Keratinocyte (primary cell): ENCODE data around the gene IGFBP7. TPM values are rescaled to one million over a fixed set of nuclear protein-coding genes. Genes with fewer than 3 reads are reported as not detected.

Experiments
- DNase-seq: peaks from one replicate; pipeline ENCODE4 v3.0.0-alpha.2; 2011; ENCODE audit warnings: low read depth, missing footprints, low spot score
- FAIRE-seq: peaks from 2 replicates; lab custom pipeline; 2011; peaks lifted over from hg19 to GRCh38; lab: Jason Lieb, UNC
- H2AFZ ChIP-seq: 2 replicates; pipeline ENCODE4 v1.6.0; 2012; ENCODE audit warnings: low read length, control low read depth, inconsistent platforms; ENCODE audit not compliant: control insufficient read depth
- H3K27ac ChIP-seq: 2 replicates; pipeline ENCODE4 v1.5.1; 2011; ENCODE audit warnings: low read length; ENCODE audit not compliant: control insufficient read depth, insufficient read depth
- H3K27me3 ChIP-seq: 3 replicates; pipeline ENCODE4 v1.6.0; 2011; ENCODE audit warnings: low read length; ENCODE audit not compliant: control insufficient read depth, insufficient read depth; ENCODE audit errors: extremely low read depth
- H3K36me3 ChIP-seq, 2 experiments: 2 replicates in 1 of 2; 3 replicates in 1 of 2; pipeline ENCODE4 v1.5.1; 2011; ENCODE audit warnings: low read length in 2 of 2, mild to moderate bottlenecking in 1 of 2; ENCODE audit not compliant: control insufficient read depth in 2 of 2, insufficient read depth in 2 of 2; ENCODE audit errors: extremely low read depth in 1 of 2
- H3K4me1 ChIP-seq: 3 replicates; pipeline ENCODE4 v1.5.1; 2011; ENCODE audit warnings: low read length; ENCODE audit not compliant: control insufficient read depth, insufficient read depth; ENCODE audit errors: extremely low read depth
- H3K4me2 ChIP-seq: 3 replicates; pipeline ENCODE4 v1.6.0; 2011; ENCODE audit warnings: low read depth, low read length; ENCODE audit not compliant: control insufficient read depth, insufficient read depth; ENCODE audit errors: extremely low read depth
- H3K4me3 ChIP-seq, 3 experiments: fragments of 200-600 bp in 1 of 3; sonication (generic) in 1 of 3; 2 replicates in 2 of 3; 3 replicates in 1 of 3; pipeline ENCODE4 v1.5.1; 2011 to 2016; ENCODE audit warnings: low read length in 3 of 3, mild to moderate bottlenecking in 3 of 3, control low read depth in 2 of 3, inconsistent platforms in 1 of 3, low read depth in 1 of 3, mixed read lengths in 1 of 3, mixed run types in 1 of 3, moderate library complexity in 1 of 3; ENCODE audit not compliant: control insufficient read depth in 2 of 3, insufficient read depth in 2 of 3; ENCODE audit errors: extremely low read depth in 1 of 3
- H3K79me2 ChIP-seq: 2 replicates; pipeline ENCODE4 v1.6.0; 2012; ENCODE audit warnings: low read length; ENCODE audit not compliant: control insufficient read depth, insufficient read depth
- H3K9ac ChIP-seq: 3 replicates; pipeline ENCODE4 v1.6.0; 2011; ENCODE audit warnings: low read length; ENCODE audit not compliant: control insufficient read depth, insufficient read depth; ENCODE audit errors: extremely low read depth
- H3K9me1 ChIP-seq: 3 replicates; pipeline ENCODE4 v1.6.0; 2011; ENCODE audit warnings: low read length; ENCODE audit not compliant: control insufficient read depth, insufficient read depth; ENCODE audit errors: extremely low read depth
- H3K9me3 ChIP-seq: 2 replicates; pipeline ENCODE4 v1.5.1; 2012; ENCODE audit warnings: low read depth, low read length; ENCODE audit not compliant: control insufficient read depth
- H4K20me1 ChIP-seq: 3 replicates; pipeline ENCODE4 v1.6.0; 2011; ENCODE audit warnings: low read length; ENCODE audit not compliant: control insufficient read depth, insufficient read depth; ENCODE audit errors: extremely low read depth
- EZH2 ChIP-seq: IDR thresholded peaks from one replicate; pipeline ENCODE4 v1.6.1; 2012; ENCODE audit warnings: inconsistent platforms, mild to moderate bottlenecking, low read length, moderate library complexity
- dilution Hi-C: fragments of 300-500 bp; cut with MboI; formaldehyde crosslinking; loops from one replicate; pipeline ENCODE4 v1.7.0; 2020; ENCODE audit warnings: low sequenced_read_pairs; ENCODE audit not compliant: extremely low pct_ligation_motif_present
- polyA plus RNA-seq, 5 experiments: library from polyadenylated mRNA; depleted of rRNA in 3 of 5; stranded (reverse) in 3 of 5; stranded (forward) in 1 of 5; unstranded in 1 of 5; fragments of >200 nt; gene quantifications; 1 replicate in 1 of 5; 2 replicates in 3 of 5; 3 replicates in 1 of 5; pipeline versions ENCODE4 v1.2.1 to v1.2.3, GENCODE V29; 2011 to 2012; ENCODE audit warnings: missing spikeins in 2 of 5, low read depth in 1 of 5, low replicate concordance in 1 of 5
- TF ChIP-seq, protein P1 (sequence below), 3 experiments: IDR thresholded peaks in 1 of 3; conservative IDR thresholded peaks in 1 of 3; optimal IDR thresholded peaks in 1 of 3; 2 replicates in 2 of 3; 3 replicates in 1 of 3; pipeline versions ENCODE3 to v1.5.1; 2011; ENCODE audit warnings: low read length in 3 of 3, mild to moderate bottlenecking in 3 of 3, moderate library complexity in 2 of 3, control low read depth in 1 of 3, inconsistent platforms in 1 of 3; ENCODE audit not compliant: insufficient read depth in 2 of 3; ENCODE audit errors: extremely low read depth in 1 of 3

Gene IGFBP7
- polyA plus RNA-seq, 1 donor (not counting 4 experiments of a cell fraction or from before 2014, with no cell fraction given), result 413 TPM

DNA sequence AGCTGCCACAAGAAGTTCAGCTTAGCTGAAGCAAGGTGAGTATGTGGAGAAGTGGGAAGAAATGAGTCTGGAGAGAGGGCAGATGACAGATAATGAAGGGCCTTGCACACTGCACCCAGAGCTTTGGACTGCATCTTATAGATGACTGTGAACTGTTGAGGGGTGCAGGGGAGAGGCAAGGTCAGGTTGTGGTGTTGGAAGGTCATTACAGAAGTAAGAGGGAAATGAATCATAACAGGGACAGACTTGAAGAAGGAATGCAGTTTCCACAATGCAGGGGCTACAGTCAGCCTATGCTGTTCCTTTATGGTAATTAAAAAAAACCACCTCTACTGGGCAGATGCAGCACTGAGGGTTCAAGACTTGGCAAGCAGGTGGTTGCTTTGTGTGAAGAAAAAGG lies 4.8 kb upstream of the IGFBP7 start:
- Histone ChIP-seq H2AFZ (no peak overlapping the region), H3K79me2 (no peaks in the 10 kb centered on the region), H3K27me3 (no peaks in the 10 kb centered on the region), H3K4me2 (no peak overlapping the region), H4K20me1 (no peaks in the 10 kb centered on the region), H3K4me1 (peaks cover 35% of the 10 kb centered on the region), H3K9me3 (no peaks in the 10 kb centered on the region), H3K4me3 (no peak overlapping the region), H3K9me1 (no peaks in the 10 kb centered on the region), H3K9ac (no peak overlapping the region), H3K36me3 (no peaks in the 10 kb centered on the region), H3K27ac (no peak overlapping the region)
- DNase-seq, result no peak
- FAIRE-seq, result peak; percentile 5
- dilution Hi-C loops, result no loop called here
- TF ChIP-seq, protein P1, sequence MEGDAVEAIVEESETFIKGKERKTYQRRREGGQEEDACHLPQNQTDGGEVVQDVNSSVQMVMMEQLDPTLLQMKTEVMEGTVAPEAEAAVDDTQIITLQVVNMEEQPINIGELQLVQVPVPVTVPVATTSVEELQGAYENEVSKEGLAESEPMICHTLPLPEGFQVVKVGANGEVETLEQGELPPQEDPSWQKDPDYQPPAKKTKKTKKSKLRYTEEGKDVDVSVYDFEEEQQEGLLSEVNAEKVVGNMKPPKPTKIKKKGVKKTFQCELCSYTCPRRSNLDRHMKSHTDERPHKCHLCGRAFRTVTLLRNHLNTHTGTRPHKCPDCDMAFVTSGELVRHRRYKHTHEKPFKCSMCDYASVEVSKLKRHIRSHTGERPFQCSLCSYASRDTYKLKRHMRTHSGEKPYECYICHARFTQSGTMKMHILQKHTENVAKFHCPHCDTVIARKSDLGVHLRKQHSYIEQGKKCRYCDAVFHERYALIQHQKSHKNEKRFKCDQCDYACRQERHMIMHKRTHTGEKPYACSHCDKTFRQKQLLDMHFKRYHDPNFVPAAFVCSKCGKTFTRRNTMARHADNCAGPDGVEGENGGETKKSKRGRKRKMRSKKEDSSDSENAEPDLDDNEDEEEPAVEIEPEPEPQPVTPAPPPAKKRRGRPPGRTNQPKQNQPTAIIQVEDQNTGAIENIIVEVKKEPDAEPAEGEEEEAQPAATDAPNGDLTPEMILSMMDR (optimal IDR thresholded peaks at IDR 0.05 in 1 of 3, IDR thresholded peaks at IDR 0.05 in 1 of 3, conservative IDR thresholded peaks at IDR 0.05 in 1 of 3; ENCODE audit: extremely low read depth in 1 of 3, insufficient read depth in 2 of 3, low read length in 3 of 3), result no peak
- no peak for TF ChIP-seq EZH2

DNA sequence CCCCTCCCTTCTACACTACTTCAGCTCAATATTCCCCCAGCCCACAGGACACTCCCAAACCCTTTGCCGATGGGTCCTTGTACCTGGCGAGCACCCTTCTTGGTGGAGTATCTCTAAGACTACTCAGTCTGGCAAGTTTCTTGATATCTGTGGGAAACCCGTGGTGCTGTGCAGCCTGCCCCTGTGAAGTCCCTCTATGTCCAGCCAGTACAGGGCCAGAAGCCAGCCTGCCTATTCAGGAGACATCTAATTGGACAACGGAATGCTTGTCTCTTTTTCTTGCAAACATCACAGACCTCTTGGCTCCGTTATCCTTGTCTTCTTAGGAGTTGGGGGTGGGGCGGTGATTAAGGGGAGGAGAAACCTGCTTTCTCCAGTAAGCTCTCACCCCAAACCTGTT lies 3.7 kb upstream of the IGFBP7 start:
- peaks cover 25% of the 10 kb centered on the region for H3K4me1 ChIP-seq
- H3K9me3 ChIP-seq, result no peaks in the 10 kb centered on the region
- H2AFZ ChIP-seq, result no peak overlapping the region
- H3K27ac ChIP-seq, result no peak overlapping the region
- DNase-seq (no peak), FAIRE-seq (no peak)
- H3K79me2 ChIP-seq, result peaks cover 10% of the 10 kb centered on the region
- dilution Hi-C loops, result no loop called here
- no peaks in the 10 kb centered on the region for H3K36me3 ChIP-seq
- TF ChIP-seq, protein P1 (optimal IDR thresholded peaks at IDR 0.05 in 1 of 3, IDR thresholded peaks at IDR 0.05 in 1 of 3, conservative IDR thresholded peaks at IDR 0.05 in 1 of 3; ENCODE audit: extremely low read depth in 1 of 3, insufficient read depth in 2 of 3, low read length in 3 of 3), result no peak
- TF ChIP-seq EZH2, result no peak
- no peak overlapping the region for H3K9ac ChIP-seq
- no peak overlapping the region for H3K4me2 ChIP-seq
- no peaks in the 10 kb centered on the region for H3K9me1 ChIP-seq
- H4K20me1 ChIP-seq, result no peaks in the 10 kb centered on the region
- no peak overlapping the region for H3K4me3 ChIP-seq
- no peaks in the 10 kb centered on the region for H3K27me3 ChIP-seq
